Effector memory CD8-positive, alpha-beta T cell (primary cell): ENCODE data around the gene HBG1.

ENCODE experiments used
- ATAC-seq: fragments of 150-1000 bp; cut with Tn5 transposase; replicated peaks from 2 replicates; pipeline ENCODE4 v1.10.0; 2021; ENCODE audit warnings: mild to moderate bottlenecking, moderate library complexity
- DNase-seq, 3 experiments: peaks; one replicate each; pipeline ENCODE4 v3.0.0; 2021
- H3K27ac Mint-ChIP-seq, 2 donors: one replicate each; pipeline ENCODE4 v1.8.0; 2022; ENCODE audit warnings: mild to moderate bottlenecking in 2 of 2, mixed read lengths in 2 of 2, moderate library complexity in 2 of 2
- H3K27me3 Mint-ChIP-seq, 2 donors: one replicate each; pipeline ENCODE4 v1.8.0; 2022; ENCODE audit warnings: mixed read lengths in 2 of 2
- H3K36me3 Mint-ChIP-seq: one replicate; pipeline ENCODE4 v1.8.0; 2022; ENCODE audit warnings: mild to moderate bottlenecking, moderate library complexity, mixed read lengths; ENCODE audit not compliant: insufficient read depth
- H3K4me1 Mint-ChIP-seq, 2 donors: one replicate each; pipeline ENCODE4 v1.8.0; 2022; ENCODE audit warnings: low read depth in 2 of 2, mixed read lengths in 2 of 2
- H3K4me3 Mint-ChIP-seq, 2 donors: one replicate each; pipeline ENCODE4 v1.8.0; 2022; ENCODE audit warnings: mild to moderate bottlenecking in 2 of 2, mixed read lengths in 2 of 2, moderate library complexity in 2 of 2
- H3K9me3 Mint-ChIP-seq, 2 donors: one replicate each; pipeline ENCODE4 v1.8.0; 2022; ENCODE audit warnings: mixed read lengths in 2 of 2

The HBG1 gene

GRCh38 chr11:5235364-5236095, 14.1 kb downstream of the HBG1 start:
- Mint-ChIP-seq H3K36me3 (no peaks in the 10 kb centered on the region), H3K27ac (no peak overlapping the region), H3K4me3 (no peak overlapping the region), H3K4me1 (no peaks in the 10 kb centered on the region), H3K27me3 (peaks cover 0 to 8% of the 10 kb centered on the region in 2 donors), H3K9me3 (no peaks in the 10 kb centered on the region)
- ATAC-seq (no peak), DNase-seq (no peak)

- Mint-ChIP-seq H3K27ac (no peak within 1 kb of the TSS), H3K27me3 (peaks cover 0 to 8% of the 10 kb centered on the region in 2 donors), H3K4me1 (no peaks in the 10 kb centered on the region), H3K4me3 (no peak within 1 kb of the TSS), H3K36me3 (no peaks in the 10 kb centered on the region), H3K9me3 (no peaks in the 10 kb centered on the region)
- ATAC-seq (no peak), DNase-seq (no peak)
Measured at GRCh38 chr11:5234381-5234834, 15.2 kb downstream of the HBG1 start, which contains the start of gene HBD. Gene HBD (minus strand): TSS chr11:5234483. CDS start chr11:5234433, 50 bp downstream.

GRCh38 chr11:5233307-5233706, 16.4 kb downstream of the HBG1 start:
- H3K27me3 Mint-ChIP-seq, result peaks cover 0 to 8% of the 10 kb centered on the region in 2 donors
- no peaks in the 10 kb centered on the region for H3K9me3 Mint-ChIP-seq
- H3K36me3 Mint-ChIP-seq, result no peaks in the 10 kb centered on the region
- no peaks in the 10 kb centered on the region for H3K4me1 Mint-ChIP-seq
- H3K27ac Mint-ChIP-seq, result no peak overlapping the region
- DNase-seq, result no peak
- no peak overlapping the region for H3K4me3 Mint-ChIP-seq
- ATAC-seq, result no peak

DNA sequence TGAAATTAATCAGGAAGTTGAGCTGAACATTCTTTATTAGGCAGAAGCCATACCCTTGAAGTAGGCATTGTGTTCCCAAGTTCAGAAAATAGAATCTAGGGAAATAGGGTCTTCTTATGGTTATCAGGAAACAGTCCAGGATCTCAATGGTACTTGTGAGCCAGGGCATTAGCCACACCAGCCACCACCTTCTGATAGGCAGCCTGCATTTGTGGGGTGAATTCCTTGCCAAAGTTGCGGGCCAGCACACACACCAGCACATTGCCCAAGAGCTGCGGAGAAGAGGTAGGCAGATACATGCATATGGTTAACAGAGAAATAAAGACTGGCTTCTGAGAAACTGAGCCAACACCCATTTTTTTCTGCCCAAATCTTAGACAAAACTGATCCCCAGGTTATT, 16.8 kb downstream of the HBG1 start:
- Mint-ChIP-seq H3K4me1 (no peaks in the 10 kb centered on the region), H3K36me3 (no peaks in the 10 kb centered on the region), H3K4me3 (no peak overlapping the region), H3K27ac (no peak overlapping the region), H3K9me3 (no peaks in the 10 kb centered on the region), H3K27me3 (peaks cover 0 to 8% of the 10 kb centered on the region in 2 donors)
- no peak for ATAC-seq
- no peak for DNase-seq

DNA sequence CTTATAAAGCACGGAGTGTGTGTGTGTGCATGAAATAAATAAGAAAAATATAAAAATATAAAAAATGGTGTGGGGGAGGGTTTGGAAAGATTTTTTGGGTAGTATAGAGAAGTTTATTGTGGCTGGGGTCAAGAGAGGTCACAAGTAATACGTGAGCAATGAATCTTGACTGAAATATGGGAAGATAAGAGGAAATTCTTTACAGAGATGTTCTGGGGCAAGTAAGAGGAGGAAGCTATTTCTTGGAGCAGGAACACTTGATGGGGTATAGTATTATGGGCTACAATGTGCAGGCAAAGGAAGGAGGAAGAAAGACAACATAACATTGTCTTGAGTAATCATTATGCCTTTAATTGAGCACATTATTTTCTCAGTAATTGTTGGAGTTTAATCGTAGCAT, 17.5 kb downstream of the HBG1 start:
- H3K9me3 Mint-ChIP-seq, result no peaks in the 10 kb centered on the region
- H3K27me3 Mint-ChIP-seq, result peaks cover 0 to 8% of the 10 kb centered on the region in 2 donors
- DNase-seq, result no peak
- H3K4me1 Mint-ChIP-seq, result no peaks in the 10 kb centered on the region
- no peak for ATAC-seq
- no peak overlapping the region for H3K4me3 Mint-ChIP-seq
- no peaks in the 10 kb centered on the region for H3K36me3 Mint-ChIP-seq
- no peak overlapping the region for H3K27ac Mint-ChIP-seq

GRCh38 chr11:5231111-5231510, 18.5 kb downstream of the HBG1 start:
- H3K36me3 Mint-ChIP-seq, result no peaks in the 10 kb centered on the region
- no peak for ATAC-seq
- no peak for DNase-seq
- H3K4me1 Mint-ChIP-seq, result no peaks in the 10 kb centered on the region
- H3K9me3 Mint-ChIP-seq, result no peaks in the 10 kb centered on the region
- H3K4me3 Mint-ChIP-seq, result no peak overlapping the region
- no peak overlapping the region for H3K27ac Mint-ChIP-seq
- H3K27me3 Mint-ChIP-seq, result peaks cover 0 to 8% of the 10 kb centered on the region in 2 donors

DNA sequence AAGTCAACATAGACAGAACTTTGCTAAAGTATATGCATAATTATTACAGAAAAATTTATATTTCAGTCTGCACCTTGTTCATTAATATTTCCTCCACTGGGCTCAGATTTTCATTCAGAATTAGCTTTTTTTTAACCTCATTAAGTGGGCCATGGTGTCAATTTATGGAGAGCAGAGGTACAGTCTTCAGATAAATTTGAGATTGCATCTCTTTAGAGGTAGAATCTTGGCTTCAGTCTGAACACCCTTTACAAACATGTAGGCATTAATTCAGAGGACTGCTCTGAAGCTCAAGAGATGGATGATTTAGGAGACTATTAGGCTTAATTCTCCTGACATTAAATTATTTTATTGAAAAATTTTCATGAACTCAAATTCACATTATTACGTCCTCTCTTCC, 19.4 kb downstream of the HBG1 start:
- Mint-ChIP-seq H3K4me3 (no peak overlapping the region), H3K9me3 (no peaks in the 10 kb centered on the region), H3K27ac (no peak overlapping the region), H3K36me3 (no peaks in the 10 kb centered on the region), H3K27me3 (peaks cover 0 to 3% of the 10 kb centered on the region in 2 donors), H3K4me1 (no peaks in the 10 kb centered on the region)
- DNase-seq (no peak), ATAC-seq (no peak)

DNA sequence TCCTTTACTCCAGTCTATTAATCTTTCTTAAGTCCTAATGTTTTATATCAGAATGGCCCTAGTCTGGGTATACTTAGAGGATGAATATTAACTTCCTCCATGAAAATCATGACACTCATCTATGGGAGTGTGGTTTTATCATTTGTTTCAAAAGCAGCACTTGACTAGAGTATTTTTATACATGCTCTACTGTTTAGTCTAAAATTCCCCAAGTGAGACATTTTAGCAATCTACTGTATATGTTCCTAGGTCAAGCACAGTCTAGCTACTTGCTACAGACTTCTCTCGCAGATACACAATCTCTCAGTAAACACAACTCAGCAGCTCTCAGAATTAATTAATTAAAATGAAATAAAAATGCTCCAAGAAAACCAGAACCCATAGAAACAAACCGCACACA, 19.9 kb downstream of the HBG1 start:
- ATAC-seq (no peak), DNase-seq (no peak)
- no peaks in the 10 kb centered on the region for H3K4me1 Mint-ChIP-seq
- no peak overlapping the region for H3K27ac Mint-ChIP-seq
- H3K4me3 Mint-ChIP-seq, result no peak overlapping the region
- H3K9me3 Mint-ChIP-seq, result no peaks in the 10 kb centered on the region
- no peaks in the 10 kb centered on the region for H3K36me3 Mint-ChIP-seq
- H3K27me3 Mint-ChIP-seq, result no peaks in the 10 kb centered on the region

DNA sequence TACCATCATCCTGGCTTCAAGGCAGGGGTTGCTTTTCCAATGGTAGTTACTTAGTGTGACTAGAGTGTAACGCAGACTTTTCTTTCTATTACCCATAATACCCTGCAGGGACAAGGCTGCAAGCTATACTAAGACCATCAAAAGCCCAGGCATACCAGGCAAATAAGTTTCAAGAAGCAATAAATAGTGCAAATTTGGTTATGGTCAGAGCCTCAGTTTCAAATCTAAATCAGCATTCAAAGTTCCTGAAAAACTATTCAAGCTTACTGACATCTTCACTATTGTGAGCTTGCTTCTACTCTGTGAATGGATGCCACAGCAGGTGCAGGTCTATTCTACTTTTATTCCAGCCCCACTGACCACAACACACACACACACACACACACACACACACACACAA, 20.3 kb downstream of the HBG1 start:
- no peak overlapping the region for H3K4me3 Mint-ChIP-seq
- no peak for ATAC-seq
- H3K9me3 Mint-ChIP-seq, result no peaks in the 10 kb centered on the region
- H3K4me1 Mint-ChIP-seq, result no peaks in the 10 kb centered on the region
- no peak for DNase-seq
- H3K36me3 Mint-ChIP-seq, result no peaks in the 10 kb centered on the region
- H3K27me3 Mint-ChIP-seq, result no peaks in the 10 kb centered on the region
- H3K27ac Mint-ChIP-seq, result no peak overlapping the region

- H3K36me3 Mint-ChIP-seq, result no peaks in the 10 kb centered on the region
- ATAC-seq (no peak), DNase-seq (no peak)
- H3K9me3 Mint-ChIP-seq, result no peaks in the 10 kb centered on the region
- H3K27me3 Mint-ChIP-seq, result no peaks in the 10 kb centered on the region
- H3K4me3 Mint-ChIP-seq, result no peak overlapping the region
- H3K4me1 Mint-ChIP-seq, result no peaks in the 10 kb centered on the region
- H3K27ac Mint-ChIP-seq, result no peak overlapping the region
Measured at GRCh38 chr11:5228124-5228523, 21.5 kb downstream of the HBG1 start.

DNA sequence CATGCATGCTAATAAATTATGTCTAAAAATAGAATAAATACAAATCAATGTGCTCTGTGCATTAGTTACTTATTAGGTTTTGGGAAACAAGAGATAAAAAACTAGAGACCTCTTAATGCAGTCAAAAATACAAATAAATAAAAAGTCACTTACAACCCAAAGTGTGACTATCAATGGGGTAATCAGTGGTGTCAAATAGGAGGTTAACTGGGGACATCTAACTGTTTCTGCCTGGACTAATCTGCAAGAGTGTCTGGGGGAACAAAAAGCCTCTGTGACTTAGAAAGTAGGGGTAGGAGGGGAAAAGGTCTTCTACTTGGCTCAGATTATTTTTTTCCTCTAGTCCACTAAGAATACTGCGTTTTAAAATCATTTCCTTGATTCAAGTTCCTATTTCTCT, 22.0 kb downstream of the HBG1 start:
- Mint-ChIP-seq H3K36me3 (no peaks in the 10 kb centered on the region), H3K27me3 (no peaks in the 10 kb centered on the region), H3K27ac (no peak overlapping the region), H3K9me3 (no peaks in the 10 kb centered on the region), H3K4me3 (no peak overlapping the region), H3K4me1 (no peaks in the 10 kb centered on the region)
- ATAC-seq (no peak), DNase-seq (no peak)

DNA sequence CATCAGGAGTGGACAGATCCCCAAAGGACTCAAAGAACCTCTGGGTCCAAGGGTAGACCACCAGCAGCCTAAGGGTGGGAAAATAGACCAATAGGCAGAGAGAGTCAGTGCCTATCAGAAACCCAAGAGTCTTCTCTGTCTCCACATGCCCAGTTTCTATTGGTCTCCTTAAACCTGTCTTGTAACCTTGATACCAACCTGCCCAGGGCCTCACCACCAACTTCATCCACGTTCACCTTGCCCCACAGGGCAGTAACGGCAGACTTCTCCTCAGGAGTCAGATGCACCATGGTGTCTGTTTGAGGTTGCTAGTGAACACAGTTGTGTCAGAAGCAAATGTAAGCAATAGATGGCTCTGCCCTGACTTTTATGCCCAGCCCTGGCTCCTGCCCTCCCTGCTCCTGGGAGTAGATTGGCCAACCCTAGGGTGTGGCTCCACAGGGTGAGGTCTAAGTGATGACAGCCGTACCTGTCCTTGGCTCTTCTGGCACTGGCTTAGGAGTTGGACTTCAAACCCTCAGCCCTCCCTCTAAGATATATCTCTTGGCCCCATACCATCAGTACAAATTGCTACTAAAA, 22.8 kb downstream of the HBG1 start, which contains the start of gene HBB:
TSS of gene HBB (minus strand) at position 340 of the 579 bp plus-strand sequence. CDS start at position 290, 50 bp downstream.
- no peak within 1 kb of the TSS for H3K4me3 Mint-ChIP-seq
- H3K4me1 Mint-ChIP-seq, result no peaks in the 10 kb centered on the region
- H3K27me3 Mint-ChIP-seq, result no peaks in the 10 kb centered on the region
- H3K27ac Mint-ChIP-seq, result no peak within 1 kb of the TSS
- no peak for ATAC-seq
- H3K36me3 Mint-ChIP-seq, result no peaks in the 10 kb centered on the region
- no peaks in the 10 kb centered on the region for H3K9me3 Mint-ChIP-seq
- DNase-seq, result no peak

GRCh38 chr11:5225480-5225871, 24.2 kb downstream of the HBG1 start:
- H3K27ac Mint-ChIP-seq, result no peak overlapping the region
- H3K4me3 Mint-ChIP-seq, result no peak overlapping the region
- H3K9me3 Mint-ChIP-seq, result peaks cover 0 to 5% of the 10 kb centered on the region in 2 donors
- DNase-seq, result no peak
- H3K27me3 Mint-ChIP-seq, result no peaks in the 10 kb centered on the region
- ATAC-seq, result no peak
- no peaks in the 10 kb centered on the region for H3K36me3 Mint-ChIP-seq
- H3K4me1 Mint-ChIP-seq, result no peaks in the 10 kb centered on the region
